Stimulated activated CD8-positive, alpha-beta memory T cell treated with anti-CD3 and anti-CD28 coated beads, Interleukin-15, amount 100 ng/mL, for 24 hours (primary cell): ENCODE data around the gene AKT1S1.
"Not testable (repeated sequence)": the region's sequence is repeated elsewhere in the genome, so short reads cannot be mapped to it uniquely, and the experiment has no call there.

Experiments used
- DNase-seq: peaks from one replicate; pipeline ENCODE4 v3.0.0-alpha.2; 2020; ENCODE audit warnings: low read depth

Gene AKT1S1

DNA sequence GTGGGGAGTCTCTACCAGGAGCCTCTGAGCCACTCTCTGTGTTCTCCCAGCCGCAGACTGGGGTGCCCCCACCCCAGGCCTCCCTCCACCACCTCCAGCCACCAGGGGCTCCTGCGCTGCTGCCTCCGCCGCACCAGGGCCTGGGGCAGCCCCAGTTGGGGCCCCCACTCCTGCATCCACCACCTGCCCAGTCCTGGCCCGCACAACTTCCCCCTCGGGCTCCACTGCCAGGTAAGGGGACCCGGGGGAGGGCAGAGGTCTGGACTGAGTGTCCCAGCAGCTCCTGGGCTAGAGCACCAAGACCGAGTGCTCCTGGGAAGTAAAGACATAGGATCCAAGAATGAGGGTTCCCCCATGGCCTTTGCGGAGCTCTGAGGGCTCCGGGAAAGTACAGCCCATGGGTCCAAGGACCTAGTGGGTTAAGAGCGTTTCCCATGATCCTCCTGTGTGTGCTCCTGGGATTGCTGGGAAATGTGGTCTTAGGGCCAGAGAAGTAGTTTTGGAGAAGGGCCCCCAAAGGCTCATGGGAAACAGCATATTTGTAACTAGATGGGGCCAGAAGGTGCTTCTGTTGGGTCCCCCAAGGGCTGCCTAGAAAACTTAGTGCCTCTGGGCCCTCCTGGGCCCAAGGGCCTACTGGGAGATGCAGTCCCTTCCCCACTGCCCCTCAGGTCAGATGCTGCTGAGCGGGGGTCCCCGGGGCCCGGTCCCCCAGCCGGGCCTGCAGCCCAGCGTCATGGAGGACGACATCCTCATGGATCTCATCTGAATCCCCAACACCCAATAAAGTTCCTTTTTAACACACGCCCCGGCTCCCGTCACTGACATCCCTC, 40.8 kb downstream of the AKT1S1 start:
- no peak for DNase-seq

DNA sequence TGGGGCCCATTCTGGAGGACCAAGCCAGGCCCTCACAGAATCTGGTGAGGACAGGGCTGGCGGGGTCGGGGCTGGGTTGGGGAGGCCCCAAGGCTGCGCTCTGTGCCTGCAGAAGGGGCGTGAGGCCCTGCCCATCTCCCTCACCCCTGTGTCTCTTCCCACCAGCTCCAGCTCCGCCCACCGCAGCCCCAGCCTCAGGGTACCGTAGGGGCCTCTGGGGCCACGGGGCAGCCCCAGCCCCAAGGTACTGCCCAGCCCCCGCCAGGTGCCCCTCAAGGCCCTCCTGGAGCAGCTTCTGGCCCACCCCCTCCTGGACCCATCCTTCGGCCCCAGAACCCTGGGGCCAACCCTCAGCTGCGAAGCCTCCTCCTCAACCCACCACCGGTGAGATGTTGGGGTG, 41.6 kb downstream of the AKT1S1 start:
- DNase-seq = no peak

DNA sequence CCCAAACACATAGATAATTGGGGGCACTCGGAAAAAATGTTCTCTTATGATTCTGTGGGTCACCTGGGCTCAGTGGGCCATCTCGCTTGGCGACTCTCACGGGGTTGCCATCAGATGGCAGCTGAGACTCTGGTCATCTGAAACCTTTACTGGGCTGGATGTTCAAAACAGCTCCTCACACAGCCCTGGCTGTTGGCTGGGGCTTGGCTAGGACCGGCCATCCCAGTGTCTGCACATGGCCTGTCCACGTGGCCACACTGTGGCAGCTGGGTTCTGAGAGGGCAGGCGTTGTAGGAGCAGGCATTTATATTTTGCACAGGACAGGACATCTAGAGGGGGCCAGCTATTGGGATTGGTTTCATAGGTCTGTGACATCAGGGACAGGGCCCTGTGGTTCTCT, 43.6 kb downstream of the AKT1S1 start:
- no peak for DNase-seq

DNA sequence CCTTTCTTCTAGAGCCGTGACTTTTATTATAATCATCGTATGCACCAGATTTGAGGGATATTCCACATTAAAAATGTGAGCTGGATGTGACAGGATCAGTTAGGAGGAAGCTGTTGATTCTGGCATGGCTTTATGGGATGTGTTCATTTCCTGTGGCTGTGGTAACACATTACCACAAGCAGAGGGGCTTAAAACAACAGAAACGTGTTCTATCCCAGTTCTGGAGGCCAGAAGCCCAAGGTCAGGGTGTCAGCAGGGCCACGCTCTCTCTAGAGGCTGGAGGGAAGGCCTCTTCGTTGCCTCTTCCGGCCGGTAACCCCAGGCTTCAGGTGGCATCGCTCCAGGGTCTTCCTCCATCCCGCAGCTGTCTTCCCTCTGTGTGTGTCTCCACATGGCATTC, 44.6 kb downstream of the AKT1S1 start:
- no peak for DNase-seq

DNA sequence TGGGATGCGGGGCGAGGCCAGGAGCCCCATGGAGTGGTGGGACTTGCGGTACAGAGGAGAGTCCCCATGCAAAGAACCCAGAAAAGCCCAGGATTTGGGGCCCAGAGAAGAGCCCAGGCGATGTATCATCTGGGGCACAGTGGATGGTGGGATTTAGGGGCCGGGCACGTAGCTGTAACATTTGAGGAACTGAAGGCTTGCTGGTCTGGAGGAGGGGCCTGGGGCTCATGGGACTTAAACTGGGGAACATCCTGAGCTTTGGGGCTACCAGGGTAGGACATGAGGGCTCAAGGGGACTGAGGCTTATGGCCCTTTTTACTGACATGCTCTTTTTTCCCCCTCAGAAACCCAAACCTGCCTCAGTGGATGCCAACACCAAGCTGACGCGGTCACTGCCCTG, 45.6 kb downstream of the AKT1S1 start:
- no peak for DNase-seq

DNA sequence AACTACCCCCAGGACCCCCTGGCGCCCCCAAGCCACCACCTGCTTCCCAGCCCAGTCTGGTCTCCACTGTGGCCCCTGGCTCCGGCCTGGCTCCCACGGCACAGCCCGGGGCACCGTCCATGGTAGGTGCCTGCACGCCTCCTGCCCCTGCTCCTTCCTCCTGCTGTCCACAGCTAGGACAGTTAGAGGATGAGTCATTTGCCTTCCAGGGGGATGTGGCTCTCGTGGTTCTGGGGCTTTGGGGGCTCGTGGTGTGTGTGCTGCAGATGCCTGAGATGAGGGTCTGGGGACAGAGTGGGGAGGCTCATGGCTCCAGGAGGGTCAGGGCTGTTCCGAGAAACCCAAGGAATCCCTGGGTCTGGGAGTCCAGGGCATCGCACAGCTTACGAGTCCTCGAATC, 46.4 kb downstream of the AKT1S1 start:
- DNase-seq = no peak

DNA sequence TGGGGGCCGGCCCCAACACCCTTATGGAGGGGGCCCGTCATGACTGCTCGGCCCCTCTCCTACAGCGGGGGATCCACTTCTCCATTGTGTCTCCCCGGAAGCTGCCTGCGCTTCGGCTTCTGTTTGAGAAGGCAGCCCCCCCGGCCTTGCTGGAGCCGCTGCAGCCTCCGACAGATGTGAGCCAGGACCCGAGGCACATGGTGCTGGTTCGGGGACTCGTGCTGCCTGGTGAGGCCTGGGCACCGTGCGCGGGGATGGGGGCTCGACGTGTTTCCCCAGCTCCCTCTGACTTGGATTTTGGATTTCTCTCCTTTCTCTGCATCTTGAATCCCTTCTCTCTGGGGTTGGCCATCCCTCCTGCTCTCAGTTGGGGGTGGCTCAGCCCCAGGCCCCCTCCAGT, 47.4 kb downstream of the AKT1S1 start:
- no peak for DNase-seq

DNA sequence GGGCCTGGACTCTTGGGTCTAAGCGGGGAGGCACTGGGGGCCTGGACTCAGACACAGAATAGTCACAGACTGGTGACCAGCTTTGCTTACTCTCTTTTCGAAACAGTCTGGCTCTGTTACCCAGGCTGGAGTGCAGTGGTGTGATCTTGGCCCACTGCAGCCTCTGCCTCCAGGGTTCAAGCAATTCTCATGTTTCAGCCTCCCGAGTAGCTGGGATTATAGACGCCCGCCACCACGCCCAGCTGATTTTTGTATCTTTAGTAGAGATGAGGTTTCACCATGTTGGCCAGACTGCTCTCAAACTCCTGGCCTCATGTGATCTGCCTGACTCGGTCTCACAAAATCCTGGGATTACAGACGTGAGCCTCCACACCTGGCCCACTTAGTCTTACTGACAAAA, 48.0 kb downstream of the AKT1S1 start:
- DNase-seq = no peak

DNA sequence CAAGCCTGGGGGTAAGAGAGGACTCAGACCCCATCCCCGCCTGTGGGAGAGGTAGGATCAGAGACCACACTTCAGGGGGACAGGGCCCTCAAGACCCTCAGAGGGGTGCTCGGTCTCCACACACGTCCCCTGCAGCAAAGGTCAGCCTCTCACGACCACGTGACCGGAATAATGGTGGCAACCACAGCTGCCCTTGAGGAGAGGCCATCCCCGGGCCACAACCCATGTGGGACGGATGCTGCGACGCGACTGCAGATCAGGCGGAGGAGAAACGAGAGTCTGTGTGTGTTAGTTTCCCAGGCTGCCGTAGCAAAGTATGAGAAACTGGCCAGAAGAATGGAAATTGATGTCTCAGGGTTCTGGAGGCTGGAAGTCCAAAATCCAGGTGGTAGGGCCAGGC, 50.1 kb downstream of the AKT1S1 start:
- no peak for DNase-seq

DNA sequence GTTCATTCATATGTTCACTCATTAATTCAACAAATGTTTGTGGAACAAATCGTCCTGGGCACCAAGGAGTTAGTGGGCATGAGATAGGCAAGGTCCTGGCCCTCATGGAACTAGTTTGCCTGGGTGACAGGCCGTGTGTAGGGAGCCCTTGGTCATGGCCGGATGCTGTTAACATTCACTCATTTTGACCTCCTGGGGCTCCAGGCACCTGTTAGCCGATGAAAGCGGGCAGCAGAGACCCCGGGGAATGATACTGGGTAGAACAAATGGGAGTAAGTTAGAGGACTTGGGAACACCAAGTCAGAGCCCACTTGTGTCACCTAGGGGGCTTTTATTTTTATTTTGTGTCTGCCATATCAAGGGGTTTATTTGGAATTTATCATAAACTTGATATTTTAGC, 52.5 kb downstream of the AKT1S1 start:
- DNase-seq = no peak

DNA sequence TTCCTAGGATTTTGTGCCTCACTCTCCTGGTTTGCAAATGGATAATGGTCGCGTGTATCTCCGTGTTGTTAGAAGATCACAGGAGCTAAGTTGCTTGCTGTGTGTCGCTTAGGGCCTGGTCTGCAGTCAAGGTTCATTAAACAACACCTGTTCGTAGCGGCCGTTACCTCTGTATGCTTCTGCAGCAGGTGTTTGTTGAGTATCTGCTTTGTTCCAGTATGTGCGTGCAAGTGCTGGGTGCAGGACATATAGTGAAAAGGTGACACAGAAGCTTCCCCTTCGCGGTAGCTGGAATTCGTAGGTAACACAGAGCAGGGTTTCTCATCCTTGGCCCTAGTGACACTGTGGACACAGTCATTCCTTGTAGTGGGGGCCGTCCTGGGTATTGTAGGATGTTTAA, 53.7 kb downstream of the AKT1S1 start:
- no peak for DNase-seq

DNA sequence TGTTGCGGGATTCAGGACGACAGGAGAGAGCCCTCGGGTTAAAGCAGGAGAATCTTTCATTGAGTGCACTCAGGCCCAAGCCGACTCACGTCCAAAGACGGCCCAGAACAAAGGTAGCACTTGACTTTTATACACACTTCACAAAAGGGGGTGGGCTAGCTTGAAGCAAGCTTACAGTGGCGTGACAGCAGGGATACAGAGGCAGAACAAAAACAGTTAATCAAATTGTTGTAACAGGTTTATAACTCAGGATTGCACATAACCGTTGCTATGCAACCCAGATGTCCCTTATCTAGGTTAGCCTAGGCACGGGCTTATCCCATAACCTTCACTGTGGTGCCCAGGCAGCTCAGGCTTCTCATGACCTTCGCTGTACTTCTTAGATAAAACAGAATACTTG, 57.0 kb downstream of the AKT1S1 start:
- no peak for DNase-seq

DNA sequence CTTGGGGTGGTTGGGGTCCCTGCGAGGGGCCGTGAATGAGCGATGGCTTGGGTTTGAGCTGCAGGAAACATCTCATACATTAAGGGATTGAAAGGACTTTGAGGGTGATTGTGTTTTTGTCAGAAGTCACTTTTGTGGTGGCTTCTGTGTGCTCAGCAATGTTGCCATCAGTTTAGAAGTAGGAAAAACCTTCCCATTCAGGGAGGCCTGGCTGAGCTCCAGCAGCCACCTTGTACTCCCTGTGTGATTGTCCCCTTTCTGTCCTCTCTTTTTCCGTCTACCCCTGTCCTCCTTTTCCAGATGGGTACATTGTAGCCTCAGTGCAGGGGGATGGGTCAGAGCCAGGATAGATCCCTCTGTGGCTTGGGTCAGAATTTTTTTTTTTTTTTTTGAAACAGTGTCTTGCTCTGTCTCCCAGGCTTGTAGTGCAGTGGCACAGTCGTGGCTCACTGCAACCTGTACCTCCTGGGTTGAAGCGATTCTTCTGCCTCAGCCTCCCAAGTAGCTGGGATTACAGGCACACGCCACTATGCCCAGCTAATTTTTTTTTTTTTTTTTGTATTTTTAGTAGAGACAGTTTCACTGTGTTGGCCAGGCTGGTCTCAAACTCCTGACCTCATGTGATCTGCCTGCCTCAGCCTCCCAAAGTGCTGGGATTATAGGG, 57.6 kb downstream of the AKT1S1 start:
- not testable (repeated sequence) for DNase-seq
